Kidney epithelial cell (primary cell): ENCODE data around the gene FER1L5. TPM values are rescaled to one million over a fixed set of nuclear protein-coding genes. Genes with fewer than 3 reads are reported as not detected.

ENCODE experiments used
- DNase-seq: peaks from one replicate; pipeline ENCODE4 v3.0.0-alpha.2; 2010; ENCODE audit warnings: low read depth
- H3K27me3 ChIP-seq: 2 replicates; pipeline ENCODE4 v1.6.0; 2011; ENCODE audit warnings: low read length; ENCODE audit not compliant: control insufficient read depth, insufficient read depth
- H3K36me3 ChIP-seq: 2 replicates; pipeline ENCODE4 v1.5.1; 2011; ENCODE audit warnings: low read length; ENCODE audit not compliant: control insufficient read depth, insufficient read depth
- H3K4me3 ChIP-seq: 2 replicates; pipeline ENCODE4 v1.5.1; 2011; ENCODE audit warnings: low read depth, mild to moderate bottlenecking, control low read depth, low read length
- total RNA-seq: library from RNA; depleted of rRNA; stranded (reverse); fragments of >200 nt; gene quantifications from 2 replicates; pipeline ENCODE4 v1.2.3, GENCODE V29; 2015
- TF ChIP-seq, protein P1 (sequence below): IDR thresholded peaks from 2 replicates; pipeline ENCODE4 v1.5.1; 2011; ENCODE audit warnings: mild to moderate bottlenecking, moderate library complexity, low read length, control low read depth, inconsistent platforms; ENCODE audit not compliant: insufficient read depth, poor library complexity, severe bottlenecking

Gene FER1L5
- total RNA-seq, 1 donor from 2014 or later, result not detected

DNA sequence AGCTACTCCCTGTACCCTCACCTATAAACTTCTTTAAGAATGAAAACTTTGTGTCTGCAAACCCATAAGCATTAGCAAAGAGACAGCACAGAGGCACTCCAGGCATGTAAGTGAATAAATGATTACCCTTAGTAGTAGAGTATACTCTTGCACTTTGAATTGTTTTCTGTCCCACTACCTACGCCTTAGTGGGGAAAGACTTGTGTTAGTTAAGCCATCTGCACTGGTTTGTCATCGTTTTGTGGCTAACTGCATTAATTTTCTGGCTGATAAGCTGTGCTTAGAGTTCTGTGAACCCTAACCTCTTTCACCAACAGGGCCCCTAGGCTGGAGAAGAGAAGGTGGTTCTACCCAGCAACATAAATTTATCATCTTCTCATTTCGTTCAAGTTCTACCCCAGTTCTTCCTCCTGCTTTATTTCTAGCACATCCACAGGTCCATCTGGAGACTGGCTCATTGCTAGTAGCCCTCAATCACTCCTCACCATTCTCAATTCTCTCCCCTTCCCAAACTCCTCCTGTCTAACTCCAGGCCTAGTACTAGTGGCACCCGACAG lies 96.6 kb downstream of the FER1L5 start:
- H3K27me3 ChIP-seq, result no peaks in the 10 kb centered on the region
- DNase-seq, result no peak
- peak overlapping the region; percentile 82 for H3K4me3 ChIP-seq
- no peaks in the 10 kb centered on the region for H3K36me3 ChIP-seq
- TF ChIP-seq, protein P1, sequence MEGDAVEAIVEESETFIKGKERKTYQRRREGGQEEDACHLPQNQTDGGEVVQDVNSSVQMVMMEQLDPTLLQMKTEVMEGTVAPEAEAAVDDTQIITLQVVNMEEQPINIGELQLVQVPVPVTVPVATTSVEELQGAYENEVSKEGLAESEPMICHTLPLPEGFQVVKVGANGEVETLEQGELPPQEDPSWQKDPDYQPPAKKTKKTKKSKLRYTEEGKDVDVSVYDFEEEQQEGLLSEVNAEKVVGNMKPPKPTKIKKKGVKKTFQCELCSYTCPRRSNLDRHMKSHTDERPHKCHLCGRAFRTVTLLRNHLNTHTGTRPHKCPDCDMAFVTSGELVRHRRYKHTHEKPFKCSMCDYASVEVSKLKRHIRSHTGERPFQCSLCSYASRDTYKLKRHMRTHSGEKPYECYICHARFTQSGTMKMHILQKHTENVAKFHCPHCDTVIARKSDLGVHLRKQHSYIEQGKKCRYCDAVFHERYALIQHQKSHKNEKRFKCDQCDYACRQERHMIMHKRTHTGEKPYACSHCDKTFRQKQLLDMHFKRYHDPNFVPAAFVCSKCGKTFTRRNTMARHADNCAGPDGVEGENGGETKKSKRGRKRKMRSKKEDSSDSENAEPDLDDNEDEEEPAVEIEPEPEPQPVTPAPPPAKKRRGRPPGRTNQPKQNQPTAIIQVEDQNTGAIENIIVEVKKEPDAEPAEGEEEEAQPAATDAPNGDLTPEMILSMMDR, result no peak

DNA sequence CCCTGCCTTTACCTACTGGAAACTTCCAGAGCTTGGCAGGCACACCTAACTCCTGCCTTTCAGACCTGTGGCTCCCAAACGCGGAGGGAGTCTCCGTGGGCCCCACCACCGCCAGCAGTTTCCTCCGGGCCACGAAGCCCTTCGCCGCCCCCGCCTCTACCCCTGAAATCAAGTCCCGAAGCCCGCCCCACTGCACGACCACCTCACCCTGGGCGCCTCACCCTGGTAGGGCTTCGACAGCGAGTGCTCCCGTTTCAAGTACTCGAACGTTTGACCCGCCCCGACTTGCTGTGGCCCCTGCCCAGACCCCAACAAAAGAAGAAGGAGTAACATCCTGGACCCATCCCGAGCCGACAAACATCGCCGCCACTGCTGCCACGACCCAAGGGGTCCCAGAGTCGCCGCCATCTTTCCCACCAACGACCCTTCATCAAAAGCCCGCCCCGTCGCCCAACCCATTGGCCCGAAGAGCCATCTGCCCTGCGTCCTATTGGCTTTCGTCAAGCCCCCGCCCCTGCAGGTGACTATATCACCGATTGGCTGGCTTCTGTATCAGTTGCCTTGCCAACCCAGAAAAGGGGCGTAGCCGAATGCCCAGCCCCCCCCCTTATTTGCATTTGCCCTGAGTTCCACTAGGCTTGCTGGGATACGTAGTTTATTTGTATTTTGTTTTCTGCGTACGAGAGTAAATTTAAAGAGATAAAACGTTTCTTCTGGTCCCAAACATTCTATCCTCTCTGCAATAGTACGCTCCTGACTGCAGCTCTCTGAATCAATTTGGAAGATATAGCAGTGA lies 97.3 kb downstream of the FER1L5 start, which contains the start of gene LMAN2L:
Gene LMAN2L (minus strand): TSS at position 432 of the 796 bp plus-strand sequence. CDS start 24 bp downstream, at position 408.
- Histone ChIP-seq H3K27me3 (no peaks in the 10 kb centered on the region), H3K36me3 (no peaks in the 10 kb centered on the region), H3K4me3 (peak within 1 kb of the TSS; percentile 82)
- DNase-seq, result peak; percentile 91
- TF ChIP-seq, protein P1, result no peak

DNA sequence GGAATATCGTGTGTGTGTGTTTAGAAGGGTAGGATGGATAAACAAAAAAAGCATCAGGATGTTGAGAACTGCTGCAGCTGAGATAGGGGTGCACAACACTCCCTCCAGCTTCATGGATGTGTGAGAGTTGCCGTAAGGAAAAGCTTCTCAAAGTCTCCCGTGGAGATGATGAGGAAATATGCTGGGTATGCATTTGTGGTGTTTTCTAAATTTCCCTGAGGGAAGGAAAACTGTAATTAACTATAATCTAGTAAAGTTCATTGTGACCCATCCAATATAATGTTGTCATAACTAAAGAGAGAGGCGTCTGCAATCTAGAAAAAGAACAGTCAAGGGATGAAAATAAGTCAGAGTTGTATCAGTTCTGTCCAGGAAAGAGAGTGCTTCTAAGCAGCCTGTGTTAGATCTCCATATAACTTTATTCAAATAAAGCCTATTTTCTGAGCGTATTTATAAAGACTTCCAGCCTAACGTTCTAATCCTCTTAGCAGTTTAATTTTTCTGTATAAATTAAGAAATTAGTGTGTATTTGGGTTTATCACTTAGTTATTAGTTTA lies 104.6 kb downstream of the FER1L5 start:
- TF ChIP-seq, protein P1, result no peak
- no peak overlapping the region for H3K4me3 ChIP-seq
- DNase-seq, result no peak
- H3K27me3 ChIP-seq, result no peaks in the 10 kb centered on the region
- no peaks in the 10 kb centered on the region for H3K36me3 ChIP-seq

DNA sequence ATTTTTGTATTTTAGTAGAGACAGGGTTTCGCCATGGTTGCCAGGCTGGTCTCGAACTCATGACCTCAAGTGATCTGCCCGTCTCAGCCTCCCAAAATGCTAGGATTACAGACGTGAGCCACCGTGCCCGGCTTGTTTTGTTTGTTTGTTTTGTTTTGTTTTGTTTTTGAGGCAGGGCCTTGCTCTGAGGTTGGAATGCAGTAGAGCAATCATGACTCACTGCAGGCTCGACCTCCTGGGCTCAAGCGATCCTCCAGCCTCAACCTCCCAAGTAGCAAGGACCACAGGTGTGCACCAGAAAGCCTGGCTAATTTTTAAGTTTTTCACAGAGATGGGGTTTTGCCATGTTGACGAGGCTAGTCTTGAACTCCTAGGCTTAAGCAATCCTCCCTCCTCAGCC lies 109.2 kb downstream of the FER1L5 start:
- TF ChIP-seq, protein P1, result no peak
- Histone ChIP-seq H3K36me3 (no peaks in the 10 kb centered on the region), H3K27me3 (no peaks in the 10 kb centered on the region), H3K4me3 (no peak overlapping the region)
- DNase-seq, result no peak

DNA sequence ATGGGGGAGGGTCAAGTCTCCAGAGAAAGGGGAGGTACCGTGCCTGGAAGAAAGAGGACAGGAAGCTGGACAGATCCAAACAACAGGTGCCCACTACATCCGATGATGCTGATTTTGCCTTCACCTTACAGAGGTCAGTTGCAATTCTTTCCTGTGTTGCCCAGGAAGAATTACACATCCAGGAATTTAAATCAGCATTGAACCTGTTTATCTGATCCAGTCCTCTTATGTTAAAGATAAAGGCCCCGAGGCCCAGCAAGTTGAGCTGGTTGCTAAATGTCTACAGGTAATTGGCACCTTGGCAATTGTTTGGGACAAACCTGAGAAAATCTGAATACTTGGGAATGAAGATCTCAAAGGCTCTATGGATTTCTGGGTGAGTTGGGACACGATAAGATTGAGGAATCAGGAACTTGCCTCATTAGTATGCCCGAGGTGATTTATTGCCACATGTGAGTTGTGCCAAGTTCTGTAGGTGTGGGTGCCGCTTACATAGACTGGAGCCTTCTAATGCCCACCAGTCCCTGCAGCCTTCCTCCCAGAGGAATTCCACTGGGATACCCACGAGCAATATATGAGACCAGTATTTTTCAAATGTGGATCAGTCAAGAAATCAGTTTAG lies 111.2 kb downstream of the FER1L5 start:
- Histone ChIP-seq H3K27me3 (no peaks in the 10 kb centered on the region), H3K36me3 (no peaks in the 10 kb centered on the region), H3K4me3 (no peak overlapping the region)
- no peak for DNase-seq
- TF ChIP-seq, protein P1, result no peak
